GM20000 (cell line): ENCODE data around the gene FLAD1.

ENCODE experiments used
- DNase-seq: peaks from one replicate; pipeline ENCODE4 v3.0.0; 2012; ENCODE audit warnings: low spot score
- CTCF ChIP-seq: IDR thresholded peaks from 2 replicates; pipeline ENCODE4 v1.5.1; 2012; ENCODE audit warnings: mild to moderate bottlenecking, control low read depth; ENCODE audit errors: extremely low read depth, missing control alignments

The FLAD1 gene

GRCh38 chr1:155000726-155001424, 17.7 kb downstream of the FLAD1 start:
- peak; percentile 90 for DNase-seq

GRCh38 chr1:155001425-155001674, 18.2 kb downstream of the FLAD1 start:
- no peak for TF ChIP-seq CTCF
- DNase-seq: no peak

More at GRCh38 chr1:155000726-155001424, 17.7 kb downstream of the FLAD1 start:
- TF ChIP-seq CTCF: no peak

GRCh38 chr1:155001675-155002463, 18.7 kb downstream of the FLAD1 start:
- peak; percentile 99 for DNase-seq
- TF ChIP-seq CTCF: peak; percentile 47

- TF ChIP-seq CTCF: no peak
- DNase-seq: peak; percentile 81
These were observed 19.5 kb downstream of the FLAD1 start, which contains the start of gene ZBTB7B for GRCh38 chr1:155002464-155003226. ZBTB7B (plus strand) TSS chr1:155002802; CDS start chr1:155014661, 11,859 bp downstream.

- TF ChIP-seq CTCF: no peak
- peak; percentile 20 for DNase-seq
These were observed 20.2 kb downstream of the FLAD1 start for GRCh38 chr1:155003227-155003765.

- TF ChIP-seq CTCF: no peak
- DNase-seq: peak; percentile 70
These were observed 20.7 kb downstream of the FLAD1 start for GRCh38 chr1:155003766-155004351.
